Right lung (tissue), 5 donors: ENCODE results near the gene PVR. TPM values are rescaled to one million over a fixed set of nuclear protein-coding genes. Genes with fewer than 3 reads are reported as not detected.
"Not testable (repeated sequence)": the region's sequence is repeated elsewhere in the genome, so short reads cannot be mapped to it uniquely, and the experiment has no call there.

Source experiments
- DNase-seq, 2 donors: peaks; one replicate each; pipeline ENCODE4 v3.0.0-alpha.2; 2013
- polyA plus RNA-seq, 5 donors: library from polyadenylated mRNA; unstranded; fragments of 120-200 nt; gene quantifications; one replicate each; pipeline versions ENCODE4 v1.2.1 to v1.2.3, GENCODE V29; 2013; ENCODE audit warnings: inconsistent platforms in 1 of 5, low replicate concordance in 1 of 5; ENCODE audit not compliant: insufficient read length in 5 of 5, insufficient read depth in 1 of 5

PVR gene
- polyA plus RNA-seq, 5 donors = 21.4 to 29.9 (median 24.4) TPM

DNA sequence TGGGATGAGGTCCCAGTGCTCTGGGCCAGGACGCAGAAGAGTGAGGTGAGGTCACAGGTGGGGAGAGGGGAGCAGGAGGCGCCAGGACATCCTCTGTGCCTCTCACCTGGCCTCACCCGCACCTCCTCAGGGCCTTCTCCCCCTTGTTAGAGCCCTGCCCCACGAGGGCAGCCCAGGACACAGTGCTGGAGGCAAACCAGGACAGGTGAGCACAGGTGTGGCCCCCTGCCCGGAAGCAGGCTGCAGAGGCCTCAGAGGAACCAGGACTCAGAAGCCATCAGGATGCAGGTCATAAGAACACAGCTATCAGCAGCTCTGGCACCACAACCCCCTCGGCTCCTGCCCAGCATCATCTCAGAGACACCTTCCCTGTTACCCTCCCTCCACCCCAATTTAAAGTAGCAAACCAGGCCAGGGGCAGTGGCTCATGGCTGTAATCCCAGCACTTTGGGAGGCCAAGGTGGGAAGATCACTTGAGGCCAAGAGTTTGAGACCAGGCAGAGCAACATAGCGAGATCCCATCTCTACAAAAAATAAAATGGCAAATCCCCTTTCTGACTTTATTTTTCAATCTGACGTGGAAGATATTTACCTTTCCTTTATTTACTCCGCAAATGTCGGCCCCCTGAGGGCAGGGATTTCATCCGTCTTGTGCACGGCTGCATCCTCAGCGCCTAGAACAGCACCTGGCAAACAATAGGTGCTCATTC lies 54.9 kb downstream of the PVR start, which contains the start of gene CEACAM16:
TSS of gene CEACAM16 (plus strand) at position 660 of the 710 bp plus-strand sequence. CDS start 2,306 bp downstream, outside the sequence.
- DNase-seq = no peak

DNA sequence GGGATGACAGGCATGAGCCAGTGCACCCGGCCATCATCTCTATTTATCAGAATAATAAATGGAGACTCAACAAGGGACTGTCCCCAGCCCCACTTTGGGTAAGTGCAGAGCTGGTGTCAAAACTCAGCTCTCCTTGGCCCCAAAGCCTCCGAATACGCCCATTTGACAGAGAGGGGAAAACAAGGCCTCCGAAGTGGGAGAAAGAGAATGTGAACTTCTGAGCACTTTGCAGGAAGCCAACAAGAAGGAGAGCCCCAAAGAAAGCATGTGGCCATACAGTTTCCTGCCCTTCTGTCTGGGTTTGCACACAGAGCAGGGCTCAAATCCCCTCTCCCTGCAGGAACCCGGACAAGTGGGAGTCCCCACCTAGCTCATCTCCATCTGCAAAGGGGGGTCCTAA lies 56.8 kb downstream of the PVR start:
- DNase-seq = no peak

DNA sequence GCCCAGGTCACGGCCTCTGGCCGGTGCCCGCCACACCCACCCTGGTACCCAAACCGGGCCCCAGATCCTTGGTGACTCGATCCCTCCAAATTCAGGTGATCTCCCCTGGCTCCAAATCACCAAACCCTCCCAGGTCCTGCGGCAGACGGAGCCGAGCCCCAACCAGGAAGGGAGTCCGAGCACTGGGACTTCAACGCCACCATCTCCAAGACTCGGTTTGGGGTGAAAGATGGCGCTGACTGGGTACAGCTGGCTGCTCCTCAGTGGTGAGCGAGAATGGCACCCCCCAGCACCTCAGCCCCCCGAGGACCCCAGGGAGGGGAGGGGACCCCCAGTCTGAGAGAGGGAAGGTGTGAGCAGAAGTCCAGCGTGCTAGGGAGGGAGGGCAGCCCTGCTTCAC lies 57.5 kb downstream of the PVR start:
- no peak for DNase-seq

DNA sequence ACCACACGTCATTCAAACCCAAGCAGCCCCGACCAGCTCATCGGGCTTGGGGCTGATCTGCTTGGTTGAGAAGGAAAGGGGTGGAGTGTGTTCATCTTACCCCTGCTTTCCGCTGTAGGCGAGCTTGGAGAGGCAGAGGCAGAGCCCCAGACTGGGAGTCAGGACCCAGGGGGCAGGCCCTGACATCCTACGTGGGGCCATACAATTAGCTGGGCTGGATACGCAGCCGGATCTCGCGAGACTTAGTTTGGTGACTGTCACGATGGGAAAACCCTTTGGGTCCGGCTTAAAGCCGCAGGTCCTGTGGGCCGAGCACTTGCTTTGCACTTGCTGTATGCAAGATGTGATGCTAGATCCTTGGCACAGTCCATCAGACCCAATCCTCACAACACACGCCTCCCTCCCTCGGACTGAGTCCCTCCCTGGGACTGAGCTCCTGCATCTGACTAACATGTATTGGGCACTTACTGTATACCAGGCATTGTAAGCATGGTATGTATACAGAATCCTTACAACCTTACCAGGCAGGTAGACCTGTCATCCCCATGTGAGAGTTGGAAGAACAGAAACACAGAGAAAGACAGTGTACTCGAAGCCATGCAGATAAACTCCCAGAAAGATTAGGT lies 59.0 kb downstream of the PVR start:
- DNase-seq = no peak

DNA sequence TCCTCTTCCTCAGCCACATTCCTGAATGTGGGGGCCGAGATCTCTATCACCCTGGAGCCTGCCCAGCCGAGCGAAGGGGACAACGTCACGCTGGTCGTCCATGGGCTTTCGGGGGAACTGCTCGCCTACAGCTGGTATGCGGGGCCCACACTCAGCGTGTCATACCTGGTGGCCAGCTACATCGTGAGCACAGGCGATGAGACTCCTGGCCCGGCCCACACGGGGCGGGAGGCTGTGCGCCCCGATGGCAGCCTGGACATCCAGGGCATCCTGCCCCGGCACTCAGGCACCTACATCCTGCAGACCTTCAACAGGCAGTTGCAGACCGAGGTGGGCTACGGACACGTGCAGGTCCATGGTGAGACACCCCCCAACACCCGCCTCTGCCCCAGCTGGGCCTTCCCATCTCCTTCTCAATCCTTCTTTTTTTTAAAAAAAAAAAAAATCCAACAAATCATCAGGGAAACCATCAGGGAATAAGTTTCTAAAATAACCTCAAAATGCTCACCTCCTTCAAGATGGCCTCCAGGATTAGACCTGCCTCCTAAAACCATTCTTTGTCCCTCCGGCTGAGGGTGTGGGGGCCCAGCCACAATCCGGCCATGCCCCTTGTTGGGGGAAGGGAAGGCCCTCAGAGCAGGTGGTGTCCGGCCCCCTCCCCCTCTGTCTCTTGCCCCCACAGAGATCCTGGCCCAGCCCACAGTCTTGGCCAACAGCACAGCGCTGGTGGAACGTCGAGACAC lies 59.8 kb downstream of the PVR start:
- DNase-seq = no peak

DNA sequence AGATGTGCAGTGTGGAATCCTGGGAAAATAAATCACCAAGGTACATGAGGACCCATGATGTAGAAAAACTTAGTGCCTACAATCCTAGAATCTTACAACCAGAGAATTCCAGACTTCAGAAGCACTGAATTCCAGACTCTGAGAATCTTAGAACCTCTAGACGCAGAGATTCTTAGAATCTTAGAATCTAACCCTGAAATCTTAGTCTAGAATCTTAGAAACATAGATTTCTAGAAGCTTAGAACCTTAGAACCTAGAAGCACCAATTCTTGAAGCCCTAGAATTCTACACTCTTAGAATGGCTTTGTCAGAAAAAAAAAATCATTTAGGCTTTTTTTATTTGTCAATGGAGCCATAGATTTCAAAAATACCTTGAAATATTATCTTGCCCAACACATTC lies 61.3 kb downstream of the PVR start:
- DNase-seq = no peak

DNA sequence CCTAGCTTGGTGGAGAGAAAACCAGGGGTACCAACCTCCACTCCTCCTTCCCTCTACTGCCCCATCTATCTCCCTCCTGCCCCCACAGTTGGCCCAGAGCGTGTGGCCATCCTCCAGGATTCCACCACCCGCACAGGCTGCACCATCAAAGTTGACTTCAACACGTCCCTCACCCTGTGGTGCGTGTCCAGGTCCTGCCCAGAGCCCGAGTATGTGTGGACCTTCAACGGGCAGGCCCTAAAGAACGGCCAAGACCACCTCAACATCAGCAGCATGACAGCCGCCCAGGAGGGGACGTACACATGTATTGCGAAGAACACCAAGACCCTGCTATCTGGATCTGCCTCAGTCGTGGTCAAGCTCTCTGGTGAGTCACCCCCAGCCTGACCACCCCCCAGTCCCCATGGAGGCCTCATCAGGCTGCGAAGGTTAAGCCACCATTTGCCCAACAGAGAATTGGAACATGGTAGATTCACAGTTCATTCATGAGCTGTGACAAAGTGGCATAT lies 61.8 kb downstream of the PVR start:
- DNase-seq = no peak

DNA sequence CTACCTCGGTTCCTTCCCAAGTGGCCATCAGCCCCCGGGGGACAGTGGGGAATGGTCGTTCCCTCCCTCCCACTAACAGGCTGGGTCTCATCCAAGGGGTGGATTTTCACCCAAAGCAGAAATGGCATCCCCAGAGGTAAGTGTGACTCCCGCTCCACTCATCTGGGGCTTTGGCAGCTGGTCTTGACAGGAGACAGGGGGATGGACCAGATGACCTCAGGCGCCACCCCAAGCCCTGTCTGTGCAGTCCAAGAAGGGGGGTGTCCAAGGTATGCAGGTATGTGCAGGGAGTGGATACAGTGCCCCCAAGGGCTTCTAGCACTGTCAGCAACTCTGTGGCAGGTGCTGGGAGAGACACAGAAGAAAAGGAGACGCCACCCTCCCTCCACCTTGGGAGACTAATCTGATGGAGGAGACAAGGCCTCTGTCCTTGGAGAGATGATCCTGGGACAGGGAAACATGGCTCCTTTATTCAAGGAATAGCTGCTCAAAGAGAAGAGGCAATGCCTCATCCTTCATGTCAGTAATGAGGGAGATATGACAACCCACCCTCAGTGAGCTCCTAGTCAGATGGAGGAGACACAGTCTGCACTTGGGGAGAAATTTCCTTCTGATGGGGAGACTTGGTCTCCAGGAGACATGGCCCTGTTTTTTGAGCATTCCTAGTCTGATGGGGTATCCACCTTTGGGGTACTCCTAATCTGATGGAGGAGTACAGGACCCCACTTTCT lies 63.0 kb downstream of the PVR start:
- no peak for DNase-seq

DNA sequence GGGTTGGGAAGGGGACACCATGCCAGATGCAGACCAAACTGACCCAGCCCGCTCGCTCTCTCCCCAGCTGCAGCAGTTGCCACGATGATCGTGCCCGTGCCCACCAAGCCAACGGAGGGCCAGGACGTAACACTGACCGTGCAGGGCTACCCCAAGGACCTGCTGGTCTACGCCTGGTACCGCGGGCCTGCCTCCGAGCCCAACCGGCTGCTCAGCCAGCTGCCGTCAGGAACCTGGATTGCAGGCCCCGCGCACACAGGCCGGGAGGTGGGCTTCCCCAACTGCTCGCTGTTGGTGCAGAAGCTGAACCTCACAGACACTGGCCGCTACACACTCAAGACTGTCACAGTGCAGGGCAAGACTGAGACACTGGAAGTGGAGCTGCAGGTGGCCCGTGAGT lies 64.1 kb downstream of the PVR start:
- no peak for DNase-seq

DNA sequence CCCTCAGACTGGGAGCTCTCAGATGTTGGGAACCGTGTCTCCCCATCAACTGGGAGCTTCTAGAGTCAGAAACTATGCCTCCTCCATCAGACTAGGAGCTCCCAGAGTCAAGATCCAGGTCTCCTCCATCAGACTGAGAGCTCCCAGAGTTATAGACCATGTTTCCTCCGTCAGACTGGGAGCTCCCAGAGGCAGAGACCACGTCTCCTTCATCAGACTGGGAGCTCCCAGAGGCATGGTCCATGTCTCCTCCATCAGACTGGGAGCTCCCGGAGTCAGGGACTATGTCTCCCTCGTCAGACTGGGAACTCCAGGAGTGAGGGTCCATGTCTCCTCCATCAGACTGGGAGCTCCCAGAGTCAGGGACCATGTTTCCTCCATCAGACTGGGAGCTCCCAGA lies 65.2 kb downstream of the PVR start:
- DNase-seq = no peak

DNA sequence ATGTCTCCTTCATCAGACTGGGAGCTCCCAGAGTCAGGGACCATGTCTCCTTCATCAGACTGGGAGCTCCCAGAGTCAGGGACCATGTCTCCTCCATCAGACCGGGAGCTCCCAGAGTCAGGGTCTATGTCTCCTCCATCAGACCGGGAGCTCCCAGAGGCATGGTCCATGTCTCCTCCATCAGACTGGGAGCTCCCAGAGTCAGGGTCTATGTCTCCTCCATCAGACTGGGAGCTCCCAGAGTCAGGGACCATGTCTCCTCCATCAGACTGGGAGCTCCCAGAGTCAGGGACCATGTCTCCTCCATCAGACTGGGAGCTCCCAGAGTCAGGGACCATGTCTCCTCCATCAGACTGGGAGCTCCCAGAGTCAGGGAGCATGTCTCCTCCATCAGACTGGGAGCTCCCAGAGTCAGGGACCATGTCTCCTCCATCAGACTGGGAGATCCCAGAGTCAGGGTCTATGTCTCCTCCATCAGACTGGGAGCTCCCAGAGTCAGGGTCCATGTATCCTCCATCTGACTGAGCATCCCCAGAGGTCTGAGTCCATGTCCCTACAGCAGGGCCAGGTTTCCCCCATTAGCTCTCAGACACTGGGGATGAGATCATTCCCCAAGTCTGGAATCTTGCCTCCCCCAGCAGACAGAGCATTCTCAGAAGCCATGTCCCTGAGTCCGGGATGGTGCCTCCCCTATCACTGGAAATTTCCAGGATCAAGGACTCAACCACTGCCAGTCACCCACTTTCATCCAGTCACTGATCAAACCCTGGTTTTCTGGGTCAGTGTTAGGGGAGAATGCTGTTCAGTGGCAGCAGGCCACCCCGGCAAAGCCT lies 65.9 kb downstream of the PVR start:
- not testable (repeated sequence) for DNase-seq

DNA sequence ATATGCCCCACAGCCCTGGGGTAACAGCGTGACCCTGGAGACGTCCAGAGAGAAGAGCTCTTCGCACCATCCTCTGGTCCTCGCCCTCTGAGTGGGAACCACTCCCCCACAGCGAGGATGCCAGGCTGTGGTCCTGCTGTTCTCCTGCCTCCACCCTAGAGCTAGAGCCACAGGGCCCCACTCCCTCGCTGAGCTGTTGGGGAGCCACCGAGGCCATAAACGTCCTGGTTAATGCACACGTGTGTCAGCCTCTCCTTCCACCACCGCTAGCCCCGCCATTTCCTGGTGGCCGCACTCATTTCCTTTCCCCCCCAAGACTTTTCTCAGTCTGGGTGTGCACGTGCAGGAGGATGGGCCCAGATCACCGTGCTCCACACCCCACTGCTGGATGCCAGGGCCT lies 66.8 kb downstream of the PVR start:
- DNase-seq = no peak

DNA sequence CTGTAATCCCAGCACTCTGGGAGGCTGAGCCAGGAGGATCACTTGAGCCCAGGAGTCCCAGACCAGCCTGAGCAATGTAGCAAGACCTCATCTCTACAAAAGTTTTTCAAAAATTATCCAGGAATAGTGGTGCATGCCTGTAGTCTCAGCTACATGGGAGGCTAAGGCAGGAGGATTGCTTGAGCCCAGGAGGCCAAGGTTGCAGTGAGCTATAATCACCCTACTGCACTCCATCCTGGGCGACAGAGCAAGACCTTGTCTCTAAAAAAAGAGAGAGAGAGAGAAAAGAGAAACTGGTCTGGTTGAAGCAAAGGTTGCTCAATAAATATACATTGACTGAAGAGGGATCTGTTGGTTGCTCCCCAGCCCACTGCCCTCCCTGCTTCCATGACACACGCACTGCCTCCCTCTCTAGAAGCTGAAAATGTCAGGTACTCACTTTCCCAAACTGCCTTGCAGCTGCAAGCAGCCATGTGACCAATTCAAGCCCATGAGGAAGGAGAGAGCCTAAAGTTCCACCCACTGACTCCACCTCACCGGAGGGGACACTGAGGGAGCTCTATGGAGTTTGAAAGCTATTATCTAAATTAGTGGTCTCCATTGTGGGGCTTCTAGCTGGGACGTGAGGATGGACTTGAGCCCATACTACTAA lies 69.3 kb downstream of the PVR start:
- no peak for DNase-seq

Other genes starting within 250 kb of the PVR start
- gene ZNF285, start 242.3 kb upstream of the PVR start, polyA plus RNA-seq = 10 to 100 TPM in 4 of 5 donors, 1 to 10 TPM in 1; 8.3 to 17.0 (median 14.1) TPM
- 10 to 100 TPM in 4 of 5 donors, 1 to 10 TPM in 1; 7.9 to 16.1 (median 12.6) TPM for gene ZNF229, start 195.4 kb upstream of the PVR start, polyA plus RNA-seq
- 10 to 100 TPM; 11.0 to 18.6 (median 16.1) TPM for gene ZNF180, start 143.4 kb upstream of the PVR start, polyA plus RNA-seq
- not detected for gene CEACAM20, start 114.2 kb upstream of the PVR start, polyA plus RNA-seq
- gene IGSF23, start 30.3 kb upstream of the PVR start, polyA plus RNA-seq = under 1 TPM in 2 of 5 donors, not detected in 3; 0.31 to 0.33 TPM
- gene CEACAM19, start 27.6 kb downstream of the PVR start, polyA plus RNA-seq = 10 to 100 TPM; 10.7 to 23.9 (median 15.8) TPM
- not detected for gene CEACAM16, start 55.2 kb downstream of the PVR start, polyA plus RNA-seq
- gene BCL3, start 104.8 kb downstream of the PVR start, polyA plus RNA-seq = 10 to 100 TPM in 4 of 5 donors, 1 to 10 TPM in 1; 7.8 to 17.7 (median 13.4) TPM
- gene CBLC, start 134.0 kb downstream of the PVR start, polyA plus RNA-seq = 1 to 10 TPM; 2.6 to 4.6 (median 4.3) TPM
- 100 to 1,000 TPM in 4 of 5 donors, 10 to 100 TPM in 1; 95.9 to 268 (median 141) TPM for gene BCAM, start 165.2 kb downstream of the PVR start, polyA plus RNA-seq
- 10 to 100 TPM; 65.3 to 86.5 (median 74.5) TPM for gene NECTIN2, start 202.4 kb downstream of the PVR start, polyA plus RNA-seq
- gene TOMM40, start 247.3 kb downstream of the PVR start, polyA plus RNA-seq = 10 to 100 TPM; 29.9 to 51.4 (median 32.4) TPM